ENCODE results near the gene TNFRSF17. TPM values are rescaled to one million over a fixed set of nuclear protein-coding genes. Genes with fewer than 3 reads are reported as not detected.

Gene TNFRSF17
- not detected for total RNA-seq

GRCh38 chr16:11964761-11965551, at the start of gene TNFRSF17:
TNFRSF17 (plus strand) TSS chr16:11965210; CDS start chr16:11965325, 115 bp downstream.

GRCh38 chr16:11915644-11916523, 49.1 kb upstream of the TNFRSF17 start, which contains the start of gene GSPT1:
GSPT1 (minus strand) TSS chr16:11915956; CDS start chr16:11915720, 236 bp downstream.

GRCh38 chr16:11941945-11942344, 23.1 kb upstream of the TNFRSF17 start, which contains the start of gene NPIPB2:
NPIPB2 (minus strand) TSS chr16:11942045; CDS start chr16:11942045, 0 bp downstream.

Small RNAs within 50 kb of the gene (small RNA-seq; reads per million reads assigned to genes)
- gene AC007216.5 (0 reads per million in 2 donors), gene UBL5P4 (0 reads per million in 2 donors)

Other genes with a start within 250 kb of the TNFRSF17 start
- 10 to 100 TPM; 27.9 to 32.0 TPM for gene TXNDC11, start 222.4 kb upstream of the TNFRSF17 start, total RNA-seq
- gene ZC3H7A, start 168.0 kb upstream of the TNFRSF17 start, total RNA-seq = 10 to 100 TPM; 22.0 to 39.0 TPM
- 100 to 1,000 TPM in 1 of 2 donors, 10 to 100 TPM in 1; 93.9 to 124 TPM for gene RSL1D1, start 113.7 kb upstream of the TNFRSF17 start, total RNA-seq
- 100 to 1,000 TPM in 1 of 2 donors, 10 to 100 TPM in 1; 70.5 to 114 TPM for gene GSPT1, start 49.3 kb upstream of the TNFRSF17 start, total RNA-seq
- 1 to 10 TPM in 1 of 2 donors, under 1 TPM in 1; 0.34 to 8.0 TPM for gene NPIPB2, start 23.2 kb upstream of the TNFRSF17 start, total RNA-seq
- gene SNX29, start 11.5 kb downstream of the TNFRSF17 start, total RNA-seq = 10 to 100 TPM; 10.3 to 18.9 TPM